HEK293 (cell line): ENCODE results near the gene FOXC2.

ENCODE experiments used
- CTCF ChIA-PET: fragments of 350-600 bp; formaldehyde crosslinking; extraction: SDS; loops from one replicate; lab custom pipeline; 2021; ENCODE audit warnings: antibody characterized with exemption; lab: Yijun Ruan, JAX
- POLR2A ChIA-PET: fragments of 300-600 bp; formaldehyde crosslinking; extraction: SDS; loops from one replicate; lab custom pipeline; 2020; ENCODE audit warnings: antibody characterized with exemption, inconsistent platforms; lab: Yijun Ruan, JAX
- H3K27ac ChIP-seq: fragments of 200-500 bp; sonication (Bioruptor generic); 2 replicates; pipeline ENCODE4 v1.5.1; 2014; ENCODE audit warnings: low read depth, low read length, control low read depth, inconsistent platforms; ENCODE audit errors: extremely low read depth
- H3K36me3 ChIP-seq, 2 experiments: fragments of 200-500 bp in 1 of 2; sonication (Bioruptor generic) in 1 of 2; 1 replicate in 1 of 2; 2 replicates in 1 of 2; pipeline ENCODE4 v1.5.1; 2014 to 2017; ENCODE audit warnings: inconsistent platforms in 2 of 2, low read length in 2 of 2; ENCODE audit not compliant: control insufficient read depth in 2 of 2, insufficient read depth in 1 of 2
- H3K4me1 ChIP-seq: fragments of 200-500 bp; sonication (Bioruptor generic); 2 replicates; pipeline ENCODE4 v1.5.1; 2014; ENCODE audit warnings: mild to moderate bottlenecking, low read length, inconsistent platforms; ENCODE audit not compliant: control insufficient read depth, insufficient read depth
- H3K4me3 ChIP-seq: 2 replicates; pipeline ENCODE4 v1.5.1; 2011; ENCODE audit warnings: low read depth, mild to moderate bottlenecking, control low read depth, low read length, moderate library complexity
- H3K9me3 ChIP-seq: fragments of 200-500 bp; sonication (Bioruptor generic); 2 replicates; pipeline ENCODE4 v1.5.1; 2014; ENCODE audit warnings: low read depth, low read length, inconsistent platforms; ENCODE audit not compliant: control insufficient read depth, insufficient read depth
- BCL11B ChIP-seq: fragments of 450-650 bp; formaldehyde crosslinking; IDR thresholded peaks from 2 replicates; pipeline ENCODE4 v1.5.1; 2016; ENCODE audit warnings: low read depth, missing biosample characterization, missing genetic modification characterization
- EGR2 ChIP-seq: fragments of 450-650 bp; formaldehyde crosslinking; IDR thresholded peaks from 2 replicates; pipeline ENCODE4 v1.5.1; 2016; ENCODE audit warnings: low read depth, missing biosample characterization, missing genetic modification characterization
- FEZF1 ChIP-seq: fragments of 450-650 bp; formaldehyde crosslinking; IDR thresholded peaks from 2 replicates; pipeline ENCODE4 v1.5.1; 2016; ENCODE audit warnings: missing biosample characterization, missing genetic modification characterization
- GLI2 ChIP-seq: fragments of 450-650 bp; formaldehyde crosslinking; IDR thresholded peaks from 2 replicates; pipeline ENCODE4; 2017; ENCODE audit warnings: missing biosample characterization, missing genetic modification characterization, low read depth, borderline replicate concordance
- HIC1 ChIP-seq: fragments of 450-650 bp; formaldehyde crosslinking; IDR thresholded peaks from 2 replicates; pipeline ENCODE4 v1.5.1; 2016; ENCODE audit warnings: missing biosample characterization, missing genetic modification characterization
- KLF10 ChIP-seq: fragments of 450-650 bp; IDR thresholded peaks from 2 replicates; pipeline ENCODE4 v1.5.1; 2018; ENCODE audit warnings: missing biosample characterization, mild to moderate bottlenecking, missing genetic modification characterization
- PRDM1 ChIP-seq: fragments of 450-650 bp; formaldehyde crosslinking; IDR thresholded peaks from 2 replicates; pipeline ENCODE4; 2016; ENCODE audit warnings: missing biosample characterization, missing genetic modification characterization
- ZBTB26 ChIP-seq: fragments of 450-650 bp; formaldehyde crosslinking; optimal IDR thresholded peaks from 2 replicates; pipeline ENCODE3; 2016; ENCODE audit warnings: missing biosample characterization, mild to moderate bottlenecking, missing genetic modification characterization
- ZBTB7A ChIP-seq: fragments of 450-650 bp; formaldehyde crosslinking; IDR thresholded peaks from 2 replicates; pipeline ENCODE4 v1.5.1; 2016; ENCODE audit warnings: low read depth, missing biosample characterization, missing genetic modification characterization
- ZNF10 ChIP-seq: fragments of 450-650 bp; formaldehyde crosslinking; IDR thresholded peaks from 2 replicates; pipeline ENCODE4 v1.5.1; 2017; ENCODE audit warnings: missing biosample characterization, missing genetic modification characterization
- ZNF2 ChIP-seq: fragments of 450-650 bp; formaldehyde crosslinking; IDR thresholded peaks from 2 replicates; pipeline ENCODE4 v1.5.1; 2016; ENCODE audit warnings: missing biosample characterization, missing genetic modification characterization
- ZNF239 ChIP-seq: fragments of 450-650 bp; formaldehyde crosslinking; IDR thresholded peaks from 2 replicates; pipeline ENCODE4 v1.5.1; 2016; ENCODE audit warnings: missing biosample characterization, missing genetic modification characterization
- ZNF248 ChIP-seq: fragments of 450-650 bp; formaldehyde crosslinking; IDR thresholded peaks from 2 replicates; pipeline ENCODE4 v1.5.1; 2017; ENCODE audit warnings: missing biosample characterization, missing genetic modification characterization
- ZNF266 ChIP-seq: fragments of 450-650 bp; formaldehyde crosslinking; IDR thresholded peaks from 2 replicates; pipeline ENCODE4 v1.5.1; 2016; ENCODE audit warnings: missing biosample characterization, missing genetic modification characterization, low read depth
- ZNF366 ChIP-seq: fragments of 450-650 bp; formaldehyde crosslinking; conservative IDR thresholded peaks from 2 replicates; pipeline ENCODE4 v1.5.1; 2016; ENCODE audit warnings: missing biosample characterization, missing genetic modification characterization
- ZNF394 ChIP-seq: fragments of 450-650 bp; formaldehyde crosslinking; IDR thresholded peaks from 2 replicates; pipeline ENCODE4 v1.5.1; 2016; ENCODE audit warnings: missing biosample characterization, missing genetic modification characterization, mild to moderate bottlenecking, moderate library complexity, borderline replicate concordance
- ZNF449 ChIP-seq: fragments of 450-650 bp; formaldehyde crosslinking; IDR thresholded peaks from 2 replicates; pipeline ENCODE4 v1.5.1; 2017; ENCODE audit warnings: missing biosample characterization, mild to moderate bottlenecking, missing genetic modification characterization, moderate library complexity
- ZNF558 ChIP-seq: fragments of 450-650 bp; formaldehyde crosslinking; IDR thresholded peaks from 2 replicates; pipeline ENCODE4 v1.5.1; 2016; ENCODE audit warnings: missing biosample characterization, missing genetic modification characterization
- ZNF610 ChIP-seq: fragments of 450-650 bp; formaldehyde crosslinking; IDR thresholded peaks from 2 replicates; pipeline ENCODE4 v1.5.1; 2016; ENCODE audit warnings: missing biosample characterization, missing genetic modification characterization, borderline replicate concordance
- ZNF664 ChIP-seq: fragments of 450-650 bp; formaldehyde crosslinking; IDR thresholded peaks from 2 replicates; pipeline ENCODE4 v1.5.1; 2016; ENCODE audit warnings: missing biosample characterization, missing genetic modification characterization
- ZNF677 ChIP-seq: fragments of 450-650 bp; IDR thresholded peaks from 2 replicates; pipeline ENCODE4 v1.5.0; 2018; ENCODE audit warnings: missing biosample characterization, mild to moderate bottlenecking, missing genetic modification characterization, moderate library complexity
- ZNF701 ChIP-seq: fragments of 450-650 bp; formaldehyde crosslinking; IDR thresholded peaks from 2 replicates; pipeline ENCODE4 v1.5.1; 2016; ENCODE audit warnings: missing biosample characterization, missing genetic modification characterization
- ZNF837 ChIP-seq: fragments of 450-650 bp; formaldehyde crosslinking; IDR thresholded peaks from 2 replicates; pipeline ENCODE4 v1.5.1; 2016; ENCODE audit warnings: missing biosample characterization, missing genetic modification characterization

The FOXC2 gene

GRCh38 chr16:86532526-86532815, 34.2 kb upstream of the FOXC2 start (continued):
- TF ChIP-seq ZNF10 (tag by site-specific recombination): no peak
- no peak for TF ChIP-seq BCL11B (tag by site-specific recombination)
- TF ChIP-seq ZNF449 (tag by site-specific recombination): no peak

- POLR2A ChIA-PET: no interaction called here
- H3K4me3 ChIP-seq: no peak overlapping the region
These were observed 33.6 kb upstream of the FOXC2 start for GRCh38 chr16:86533076-86533475.

GRCh38 chr16:86533767-86534351, 32.8 kb upstream of the FOXC2 start:
- H3K4me1 ChIP-seq: no peaks in the 10 kb centered on the region
- no peak overlapping the region for H3K4me3 ChIP-seq
- ChIA-PET CTCF (interaction anchor here (0.6 to 0.7 kb wide), 2 partner anchors 39 to 121 kb away, joined by 3 read pairs; no protein-coding TSS in a partner anchor), POLR2A (no interaction called here)
- peaks cover 5 to 42% of the 10 kb centered on the region in 2 experiments for H3K36me3 ChIP-seq
- no peak overlapping the region for H3K27ac ChIP-seq
- TF ChIP-seq ZNF664 (tag by site-specific recombination) (no peak), EGR2 (no peak), ZNF837 (tag by site-specific recombination) (no peak), ZNF558 (tag by site-specific recombination) (no peak), FEZF1 (tag by site-specific recombination) (no peak), PRDM1 (tag by site-specific recombination) (no peak), ZNF677 (tag by site-specific recombination) (no peak), ZNF366 (tag by site-specific recombination) (no peak), ZNF266 (tag by site-specific recombination) (no peak)
- H3K9me3 ChIP-seq: no peaks in the 10 kb centered on the region

More at GRCh38 chr16:86533076-86533475, 33.6 kb upstream of the FOXC2 start:
- CTCF ChIA-PET: interaction anchor here (0.6 to 0.7 kb wide), 2 partner anchors 120 to 1236 kb away, joined by 3 read pairs; no protein-coding TSS in a partner anchor
- H3K27ac ChIP-seq: no peak overlapping the region
- peaks cover 5 to 34% of the 10 kb centered on the region in 2 experiments for H3K36me3 ChIP-seq
- H3K9me3 ChIP-seq: no peaks in the 10 kb centered on the region
- no peaks in the 10 kb centered on the region for H3K4me1 ChIP-seq
- TF ChIP-seq ZNF701: no peak
- TF ChIP-seq HIC1 (tag by site-specific recombination): no peak
- no peak for TF ChIP-seq KLF10 (tag by site-specific recombination)
- no peak for TF ChIP-seq GLI2 (tag by site-specific recombination)
- no peak for TF ChIP-seq ZNF2 (tag by site-specific recombination)
- TF ChIP-seq ZBTB26: no peak
- TF ChIP-seq ZNF248 (tag by site-specific recombination): no peak
- TF ChIP-seq ZBTB7A (tag by site-specific recombination): no peak
- no peak for TF ChIP-seq ZNF610 (tag by site-specific recombination)
- TF ChIP-seq ZNF394 (tag by site-specific recombination): no peak
- no peak for TF ChIP-seq ZNF239 (tag by site-specific recombination)
